ENCODE measurements around the gene TRIM63. TPM values are rescaled to one million over a fixed set of nuclear protein-coding genes. Genes with fewer than 3 reads are reported as not detected.

Gene TRIM63
- total and polyA plus RNA-seq, 9 of the 15 experiments (the other 6 are each of a cell fraction or from before 2014, with no cell fraction given): 0.08 to 0.57 (median 0.36) TPM

- TF ChIP-seq PRDM10 (IDR thresholded peaks at IDR 0.05; ENCODE audit: partially characterized antibody): peak; percentile 43
- TF ChIP-seq SMARCA5 (IDR thresholded peaks at IDR 0.05): peak; percentile 71; the same call in 1 of the 2 replicates
- TF ChIP-seq RUNX1 (IDR thresholded peaks at IDR 0.05; ENCODE audit: low read depth): no peak
- TF ChIP-seq ERF (CRISPR knock-in tag; IDR thresholded peaks at IDR 0.05): 0 out of 2 replicates have a peak, but pooled peaks have one; percentile 12
- no peak for TF ChIP-seq GTF2A2 (tag; IDR thresholded peaks at IDR 0.05)
- peak; percentile 37 to 61 for TF ChIP-seq E2F6 (IDR thresholded peaks at IDR 0.05; ENCODE audit: borderline replicate concordance in 1 of 2, extremely low read depth in 1 of 2, insufficient read depth in 1 of 2, insufficient read length in 1 of 2, low read depth in 1 of 2, low read length in 1 of 2, poor library complexity in 1 of 2, severe bottlenecking in 1 of 2)
- TF ChIP-seq HNRNPL (IDR thresholded peaks at IDR 0.05; ENCODE audit: low read depth, low read length): no peak
- no peak for TF ChIP-seq KAT8 (IDR thresholded peaks at IDR 0.05; ENCODE audit: low read depth)
- peak; percentile 75; the same call in 1 of the 2 replicates for TF ChIP-seq GATAD2A (IDR thresholded peaks at IDR 0.05)
- 0 out of 2 replicates have a peak, but pooled peaks have one; percentile 16 for TF ChIP-seq HDAC8 (tag; IDR thresholded peaks at IDR 0.05)
- TF ChIP-seq ZNF766 (CRISPR knock-in tag; conservative IDR thresholded peaks at IDR 0.05): peak; percentile 63; the same call in 1 of the 2 replicates
- TF ChIP-seq HNRNPLL (IDR thresholded peaks at IDR 0.05; ENCODE audit: low read depth, low read length, poor library complexity, severe bottlenecking): peak; percentile 45
- TF ChIP-seq ZFPM2 (CRISPR knock-in tag; IDR thresholded peaks at IDR 0.05): no peak
- peak; percentile 62 for TF ChIP-seq NBN (IDR thresholded peaks at IDR 0.05; ENCODE audit: low read depth)
- TF ChIP-seq PREB (CRISPR knock-in tag; IDR thresholded peaks at IDR 0.05): no peak
- TF ChIP-seq ARID3A (IDR thresholded peaks at IDR 0.05; ENCODE audit: borderline replicate concordance, low read depth, low read length): no peak
- TF ChIP-seq MTA3 (IDR thresholded peaks at IDR 0.05; ENCODE audit: borderline replicate concordance): peak; percentile 41; the same call in 1 of the 2 replicates
- TF ChIP-seq CXXC5 (CRISPR knock-in tag; IDR thresholded peaks at IDR 0.05): peak; percentile 80
- TF ChIP-seq BRD9 (IDR thresholded peaks at IDR 0.05; ENCODE audit: low read depth, partially characterized antibody): peak; percentile 89
These were observed 27.4 kb upstream of the TRIM63 start (continued) for GRCh38 chr1:26094677-26095383.
